Coronary artery (tissue), 2 donors: Measurements from ENCODE around the gene MAP4K2.

Experiments
- DNase-seq: peaks from one replicate; pipeline ENCODE4 v3.0.0-alpha.2; 2017; ENCODE audit warnings: low spot score
- H3K27ac ChIP-seq, 2 donors: fragments of 200-600 bp; sonication (generic); one replicate each; pipeline ENCODE4 v1.5.1; 2016 to 2019
- H3K4me3 ChIP-seq: fragments of 200-600 bp; sonication (generic); 2 replicates; pipeline ENCODE4 v1.5.1; 2016; ENCODE audit warnings: mild to moderate bottlenecking, moderate library complexity
- CTCF ChIP-seq: fragments of 200-600 bp; sonication (generic); IDR thresholded peaks from one replicate; pipeline ENCODE4 v1.5.1; 2019; ENCODE audit warnings: antibody characterized with exemption

Gene MAP4K2

GRCh38 chr11:64736654-64737053 lies 66.4 kb downstream of the MAP4K2 start:
- Histone ChIP-seq H3K27ac (no peak overlapping the region), H3K4me3 (no peak overlapping the region)
- TF ChIP-seq CTCF, result no peak
- no peak for DNase-seq

- Histone ChIP-seq H3K27ac (no peak overlapping the region), H3K4me3 (no peak overlapping the region)
- DNase-seq, result no peak
- no peak for TF ChIP-seq CTCF
These were observed 67.2 kb downstream of the MAP4K2 start for GRCh38 chr11:64735725-64736259.
